ENCODE results near the gene DBT.
"Not testable (repeated sequence)": the region's sequence is repeated elsewhere in the genome, so short reads cannot be mapped to it uniquely, and the experiment has no call there.

Gene DBT

DNA sequence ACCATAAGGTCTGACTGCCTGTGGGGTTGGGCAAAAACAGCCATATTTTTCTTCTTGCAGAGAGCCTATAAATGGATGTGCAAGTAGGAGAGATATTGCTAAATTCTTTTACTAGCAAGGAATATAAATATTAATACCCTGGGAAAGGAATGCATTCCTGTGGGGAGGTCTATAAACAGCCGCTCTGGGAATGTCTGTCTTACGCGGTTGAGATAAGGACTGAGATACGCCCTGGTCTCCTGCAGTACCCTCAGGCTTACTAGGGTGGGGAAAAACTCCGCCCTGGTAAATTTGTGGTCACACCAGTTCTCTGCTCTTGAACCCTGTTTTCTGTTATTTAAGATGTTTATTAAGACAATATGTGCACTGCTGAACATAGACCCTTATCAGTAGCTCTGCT lies 14.4 kb upstream of the DBT start:
- not testable (repeated sequence) for H2AK5ac ChIP-seq (ENCODE audit: low read length); H3K9ac ChIP-seq (ENCODE audit: low read length); H3K4ac ChIP-seq (ENCODE audit: low read depth, low read length); H2BK12ac ChIP-seq (ENCODE audit: low read length); H2BK120ac ChIP-seq (ENCODE audit: insufficient read depth, low read length, poor library complexity); H4K8ac ChIP-seq (ENCODE audit: low read depth, low read length); H3K4me3 ChIP-seq (ENCODE audit: low read depth, low read length); H3K27me3 ChIP-seq (ENCODE audit: insufficient read depth, low read length); H3K4me1 ChIP-seq (ENCODE audit: control insufficient read depth in 1 of 2, insufficient read depth in 2 of 2, low read length in 2 of 2); H2AFZ ChIP-seq (ENCODE audit: insufficient read depth, low read length, poor library complexity); H2BK5ac ChIP-seq (ENCODE audit: low read depth, low read length, poor library complexity); H4K91ac ChIP-seq (ENCODE audit: low read depth, low read length); DNase-seq; H3K79me2 ChIP-seq (ENCODE audit: control insufficient read depth, insufficient read depth, low read length, poor library complexity); H4K12ac ChIP-seq (ENCODE audit: low read depth, low read length); H3K4me2 ChIP-seq (ENCODE audit: low read length); H3K27ac ChIP-seq (ENCODE audit: low read depth, low read length); H3K9me3 ChIP-seq (ENCODE audit: insufficient read depth, low read depth, low read length); H3K14ac ChIP-seq (ENCODE audit: low read length); H3K18ac ChIP-seq (ENCODE audit: low read length); H3K36me3 ChIP-seq (ENCODE audit: control insufficient read depth in 1 of 2, insufficient read depth in 2 of 2, low read length in 2 of 2); H3K23ac ChIP-seq (ENCODE audit: low read length); H3K79me1 ChIP-seq (ENCODE audit: low read length)
- WGBS (ENCODE audit: extremely low coverage, insufficient coverage, insufficient read length): no CpG with 5 or more reads among the region's 5 CpGs

- H3K9ac ChIP-seq (ENCODE audit: low read length): no peak overlapping the region
Measured at GRCh38 chr1:100261686-100262085, 12.1 kb upstream of the DBT start.

DNA sequence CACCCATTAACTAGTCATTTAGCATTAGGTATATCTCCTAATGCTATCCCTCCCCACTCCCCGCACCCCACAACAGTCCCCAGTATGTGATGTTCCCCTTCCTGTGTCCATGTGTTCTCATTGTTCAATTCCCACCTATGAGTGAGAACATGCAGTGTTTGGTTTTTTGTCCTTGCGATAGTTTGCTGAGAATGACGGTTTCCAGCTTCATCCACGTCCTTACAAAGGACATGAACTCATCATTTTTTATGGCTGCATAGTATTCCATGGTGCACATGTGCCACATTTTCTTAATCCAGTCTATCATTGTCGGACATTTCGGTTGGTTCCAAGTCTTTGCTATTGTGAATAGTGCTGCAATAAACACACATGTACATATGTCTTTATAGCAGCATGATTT lies 8.8 kb upstream of the DBT start:
- H3K79me1 ChIP-seq (ENCODE audit: low read length); H3K79me2 ChIP-seq (ENCODE audit: control insufficient read depth, insufficient read depth, low read length, poor library complexity); H3K36me3 ChIP-seq (ENCODE audit: control insufficient read depth in 1 of 2, insufficient read depth in 2 of 2, low read length in 2 of 2); H3K9me3 ChIP-seq (ENCODE audit: insufficient read depth, low read depth, low read length); H3K4ac ChIP-seq (ENCODE audit: low read depth, low read length); H2AFZ ChIP-seq (ENCODE audit: insufficient read depth, low read length, poor library complexity); H3K18ac ChIP-seq (ENCODE audit: low read length); H2BK120ac ChIP-seq (ENCODE audit: insufficient read depth, low read length, poor library complexity); H2BK12ac ChIP-seq (ENCODE audit: low read length); H4K12ac ChIP-seq (ENCODE audit: low read depth, low read length); H3K4me3 ChIP-seq (ENCODE audit: low read depth, low read length); H3K4me1 ChIP-seq (ENCODE audit: control insufficient read depth in 1 of 2, insufficient read depth in 2 of 2, low read length in 2 of 2); H3K23ac ChIP-seq (ENCODE audit: low read length); H2AK5ac ChIP-seq (ENCODE audit: low read length); H3K27ac ChIP-seq (ENCODE audit: low read depth, low read length); H2BK5ac ChIP-seq (ENCODE audit: low read depth, low read length, poor library complexity); H3K27me3 ChIP-seq (ENCODE audit: insufficient read depth, low read length); H3K4me2 ChIP-seq (ENCODE audit: low read length); DNase-seq; H4K91ac ChIP-seq (ENCODE audit: low read depth, low read length); H3K9ac ChIP-seq (ENCODE audit: low read length); H3K14ac ChIP-seq (ENCODE audit: low read length); H4K8ac ChIP-seq (ENCODE audit: low read depth, low read length): not testable (repeated sequence)
- no CpG with 5 or more reads among the region's 6 CpGs for WGBS (ENCODE audit: extremely low coverage, insufficient coverage, insufficient read length)

More at GRCh38 chr1:100261686-100262085, 12.1 kb upstream of the DBT start:
- Histone ChIP-seq H3K4me1 (ENCODE audit: control insufficient read depth in 1 of 2, insufficient read depth in 2 of 2, low read length in 2 of 2) (peaks cover 0 to 2% of the 10 kb centered on the region in 2 experiments), H3K79me2 (ENCODE audit: control insufficient read depth, insufficient read depth, low read length, poor library complexity) (peaks cover 5% of the 10 kb centered on the region), H3K23ac (ENCODE audit: low read length) (no peak overlapping the region), H3K27me3 (ENCODE audit: insufficient read depth, low read length) (no peaks in the 10 kb centered on the region), H3K36me3 (ENCODE audit: control insufficient read depth in 1 of 2, insufficient read depth in 2 of 2, low read length in 2 of 2) (no peaks in the 10 kb centered on the region), H2BK5ac (ENCODE audit: low read depth, low read length, poor library complexity) (no peak overlapping the region), H2AFZ (ENCODE audit: insufficient read depth, low read length, poor library complexity) (no peak overlapping the region), H2BK12ac (ENCODE audit: low read length) (no peak overlapping the region), H4K12ac (ENCODE audit: low read depth, low read length) (no peak overlapping the region), H3K4me2 (ENCODE audit: low read length) (no peak overlapping the region), H3K27ac (ENCODE audit: low read depth, low read length) (no peak overlapping the region), H3K18ac (ENCODE audit: low read length) (no peak overlapping the region), H2BK120ac (ENCODE audit: insufficient read depth, low read length, poor library complexity) (no peak overlapping the region), H4K91ac (ENCODE audit: low read depth, low read length) (no peak overlapping the region), H3K4me3 (ENCODE audit: low read depth, low read length) (no peak overlapping the region), H3K4ac (ENCODE audit: low read depth, low read length) (no peak overlapping the region), H3K14ac (ENCODE audit: low read length) (no peak overlapping the region), H2AK5ac (ENCODE audit: low read length) (no peak overlapping the region), H3K9me3 (ENCODE audit: insufficient read depth, low read depth, low read length) (no peaks in the 10 kb centered on the region), H3K79me1 (ENCODE audit: low read length) (peaks cover 5% of the 10 kb centered on the region), H4K8ac (ENCODE audit: low read depth, low read length) (no peak overlapping the region)
- DNase-seq: no peak

- not testable (repeated sequence) for H2BK120ac ChIP-seq (ENCODE audit: insufficient read depth, low read length, poor library complexity); H3K79me2 ChIP-seq (ENCODE audit: control insufficient read depth, insufficient read depth, low read length, poor library complexity); H3K14ac ChIP-seq (ENCODE audit: low read length); H3K27me3 ChIP-seq (ENCODE audit: insufficient read depth, low read length); DNase-seq; H4K8ac ChIP-seq (ENCODE audit: low read depth, low read length); H2AFZ ChIP-seq (ENCODE audit: insufficient read depth, low read length, poor library complexity); H4K12ac ChIP-seq (ENCODE audit: low read depth, low read length); H3K4me2 ChIP-seq (ENCODE audit: low read length); H3K4me1 ChIP-seq (ENCODE audit: control insufficient read depth in 1 of 2, insufficient read depth in 2 of 2, low read length in 2 of 2); H4K91ac ChIP-seq (ENCODE audit: low read depth, low read length); H3K79me1 ChIP-seq (ENCODE audit: low read length); H2BK5ac ChIP-seq (ENCODE audit: low read depth, low read length, poor library complexity); H3K36me3 ChIP-seq (ENCODE audit: control insufficient read depth in 1 of 2, insufficient read depth in 2 of 2, low read length in 2 of 2); H2AK5ac ChIP-seq (ENCODE audit: low read length); H2BK12ac ChIP-seq (ENCODE audit: low read length); H3K9me3 ChIP-seq (ENCODE audit: insufficient read depth, low read depth, low read length); H3K18ac ChIP-seq (ENCODE audit: low read length); H3K4ac ChIP-seq (ENCODE audit: low read depth, low read length); H3K4me3 ChIP-seq (ENCODE audit: low read depth, low read length); H3K9ac ChIP-seq (ENCODE audit: low read length); H3K27ac ChIP-seq (ENCODE audit: low read depth, low read length); H3K23ac ChIP-seq (ENCODE audit: low read length)
- no CpG with 5 or more reads among the region's 5 CpGs for WGBS (ENCODE audit: extremely low coverage, insufficient coverage, insufficient read length)
Measured at GRCh38 chr1:100256273-100256672, 6.6 kb upstream of the DBT start.
